GM12878 (cell line): ENCODE data around the gene THRB. TPM values are rescaled to one million over a fixed set of nuclear protein-coding genes. Genes with fewer than 3 reads are reported as not detected.

Experiments
- ATAC-seq: fragments of 200-7000 bp; cut with Tn5 transposase; 3 replicates; pipeline ENCODE4 v1.9.1; 2020; ENCODE audit warnings: mild to moderate bottlenecking, moderate library complexity
- BruUV-seq: library from RNA; stranded (reverse); fragments of 400-500 nt; replicated peaks from 2 replicates; lab custom pipeline; 2021; lab: Mats Ljungman, UMichigan
- CTCF ChIA-PET: fragments of 300-600 bp; sonication (Branson Sonifier 250); formaldehyde crosslinking; extraction: SDS; loops from one replicate; lab custom pipeline; 2021; ENCODE audit warnings: inconsistent platforms; lab: Yijun Ruan, JAX
- POLR2A ChIA-PET: fragments of 350-600 bp; formaldehyde crosslinking; extraction: SDS; loops from one replicate; lab custom pipeline; 2021; ENCODE audit warnings: inconsistent platforms; lab: Charles Lee
- RAD21 ChIA-PET: fragments of 300-600 bp; sonication (Branson Sonifier 250); formaldehyde crosslinking; loops from one replicate; lab custom pipeline; 2023; ENCODE audit warnings: antibody characterized with exemption; ENCODE audit not compliant: unreplicated experiment; lab: Charles Lee
- SMC1A ChIA-PET: fragments of 300-600 bp; sonication (Branson Sonifier 250); formaldehyde crosslinking; loops from one replicate; lab custom pipeline; 2023; ENCODE audit not compliant: unreplicated experiment, uncharacterized antibody; lab: Charles Lee
- DNase-seq: peaks from one replicate; pipeline ENCODE4 v3.0.0-alpha.2; 2011; ENCODE audit warnings: low read depth, low spot score
- FAIRE-seq: peaks from 3 replicates; lab custom pipeline; 2011; peaks lifted over from hg19 to GRCh38; lab: Jason Lieb, UNC
- H2AFZ ChIP-seq: 2 replicates; pipeline ENCODE4 v1.6.0; 2011; ENCODE audit warnings: low read depth, low read length, control low read depth; ENCODE audit not compliant: control insufficient read depth
- H3K27ac ChIP-seq: 2 replicates; pipeline ENCODE4 v1.5.1; 2011; ENCODE audit warnings: control low read depth; ENCODE audit not compliant: control insufficient read depth, insufficient read depth
- H3K27me3 ChIP-seq, 2 experiments: replicated peaks in 1 of 2; 2 replicates each; pipeline versions ENCODE4 v1.6.0 to v1.6.1; 2011; ENCODE audit warnings: low read length in 1 of 2; ENCODE audit not compliant: control insufficient read depth in 2 of 2, insufficient read depth in 2 of 2
- H3K36me3 ChIP-seq, 2 experiments: 2 replicates each; pipeline ENCODE4 v1.5.1; 2011; ENCODE audit warnings: low read length in 1 of 2; ENCODE audit not compliant: control insufficient read depth in 2 of 2, insufficient read depth in 2 of 2
- H3K4me1 ChIP-seq: 2 replicates; pipeline ENCODE4 v1.6.1; 2011; ENCODE audit warnings: mild to moderate bottlenecking, low read length, moderate library complexity, mixed read lengths; ENCODE audit not compliant: control insufficient read depth, insufficient read depth
- H3K4me2 ChIP-seq: 2 replicates; pipeline ENCODE4 v1.6.0; 2011; ENCODE audit warnings: control low read depth; ENCODE audit not compliant: control insufficient read depth, insufficient read depth
- H3K4me3 ChIP-seq: fragments of 200-600 bp; sonication (generic); 2 replicates; pipeline ENCODE4 v1.5.1; 2016
- H3K79me2 ChIP-seq: 2 replicates; pipeline ENCODE4 v1.6.0; 2011; ENCODE audit warnings: low read length; ENCODE audit not compliant: control insufficient read depth, insufficient read depth
- H3K9ac ChIP-seq: 2 replicates; pipeline ENCODE4 v1.8.0; 2011; ENCODE audit warnings: low read length, control low read depth, mixed read lengths; ENCODE audit not compliant: control insufficient read depth, insufficient read depth
- H3K9me3 ChIP-seq: replicated peaks from 3 replicates; pipeline ENCODE4 v1.5.1; 2011; ENCODE audit warnings: mild to moderate bottlenecking, low read length; ENCODE audit not compliant: control insufficient read depth, insufficient read depth
- H4K20me1 ChIP-seq: 2 replicates; pipeline ENCODE4 v1.6.0; 2011; ENCODE audit not compliant: control insufficient read depth, insufficient read depth
- ASH2L ChIP-seq: fragments of 300-600, 200-600 bp; sonication (generic); IDR thresholded peaks from 2 replicates; pipeline ENCODE4 v1.6.1; 2017; ENCODE audit warnings: low read depth, mild to moderate bottlenecking, borderline replicate concordance
- ATF7 ChIP-seq: fragments of 450-650 bp; IDR thresholded peaks from 2 replicates; pipeline ENCODE4 v1.6.1; 2016; ENCODE audit warnings: low read depth, mild to moderate bottlenecking
- BHLHE40 ChIP-seq, 2 experiments: fragments of 450-650 bp in 1 of 2; IDR thresholded peaks; 2 replicates each; pipeline ENCODE4 v1.6.1; 2011 to 2017; ENCODE audit warnings: low read depth in 2 of 2, borderline replicate concordance in 1 of 2, improper control_type of control experiment in 1 of 2, low read length in 1 of 2, mild to moderate bottlenecking in 1 of 2
- CHD4 ChIP-seq: fragments of 200-600 bp; sonication (generic); IDR thresholded peaks from 2 replicates; pipeline ENCODE4 v1.6.1; 2016; ENCODE audit warnings: mild to moderate bottlenecking
- EGR1 ChIP-seq, 2 experiments: IDR thresholded peaks; 1 replicate in 1 of 2; 2 replicates in 1 of 2; pipeline ENCODE4 v1.6.1; 2011 to 2012; ENCODE audit warnings: low read depth in 2 of 2, low read length in 2 of 2, borderline replicate concordance in 1 of 2, mild to moderate bottlenecking in 1 of 2, moderate library complexity in 1 of 2
- LARP7 ChIP-seq: fragments of 450-650 bp; IDR thresholded peaks from 2 replicates; pipeline ENCODE4 v1.6.1; 2017; ENCODE audit warnings: mild to moderate bottlenecking
- TBL1XR1 ChIP-seq: IDR thresholded peaks from 2 replicates; pipeline ENCODE4 v1.6.1; 2012; ENCODE audit warnings: low read depth, low read length, improper control_type of control experiment
- ZNF274 ChIP-seq: IDR thresholded peaks from one replicate; pipeline ENCODE4 v1.8.0; 2011; ENCODE audit not compliant: insufficient read length, insufficient read depth
- WGBS: methylation state at CpG from one replicate; pipeline ENCODE4 v1.1.6; 2016; ENCODE audit warnings: low lambda C conversion rate; ENCODE audit not compliant: insufficient replicate concordance, insufficient coverage; ENCODE audit errors: missing lambda C conversion rate; 5-methylcytosine and 5-hydroxymethylcytosine counted together
- in situ Hi-C: fragments of 300-500 bp; cut with MboI; formaldehyde crosslinking; loops from 9 replicates; pipeline ENCODE4 v1.14.3; 2018; ENCODE audit warnings: mixed read lengths
- intact Hi-C: fragments of 100-400 bp; cut with micrococcal nuclease; formaldehyde crosslinking; loops from one replicate; pipeline ENCODE4 v1.14.2; 2022; ENCODE audit not compliant: unreplicated experiment
- polyA plus RNA-seq, 11 experiments: library from polyadenylated mRNA; depleted of rRNA in 4 of 11; unstranded in 6 of 11; stranded (reverse) in 5 of 11; fragments of >200 nt; fragmentation: Nextera tagmentation in 4 of 11; fragmentation: Illumina TruSeq in 1 of 11; extraction: Ambion mirVana in 4 of 11; extraction: Trizol in 1 of 11; gene quantifications; 1 replicate in 1 of 11; 2 replicates in 10 of 11; pipeline versions ENCODE4 v1.2.1 to v1.2.3, GENCODE V29; 2011 to 2016; ENCODE audit warnings: inconsistent platforms in 2 of 11, missing spikeins in 2 of 11, low read depth in 1 of 11
- total RNA-seq, 4 experiments: library from RNA; depleted of rRNA in 3 of 4; stranded (reverse); fragments of >200 nt in 3 of 4; fragmentation: Illumina TruSeq in 1 of 4; extraction: Trizol in 1 of 4; gene quantifications; 2 replicates each; pipeline versions ENCODE4 v1.2.1 to v1.2.3, GENCODE V29; 2013 to 2021

The THRB gene
- total and polyA plus RNA-seq, 10 of the 15 experiments (the other 5 are each of a cell fraction or from before 2014, with no cell fraction given) = 0.05 TPM; not detected in 9

GRCh38 chr3:24255414-24255813 lies 239.2 kb downstream of the THRB start:
- no peaks in the 10 kb centered on the region for H3K36me3 ChIP-seq
- TF ChIP-seq EGR1 (IDR thresholded peaks at IDR 0.05; ENCODE audit: borderline replicate concordance in 1 of 2, low read depth in 2 of 2, low read length in 2 of 2) = no peak
- TF ChIP-seq, all 136 proteins: peak for 0
- POLR2A ChIA-PET = no interaction called here
- Histone ChIP-seq H4K20me1 (no peaks in the 10 kb centered on the region), H3K27ac (no peak overlapping the region), H3K9ac (no peak overlapping the region), H3K4me2 (no peak overlapping the region), H3K27me3 (no peaks in the 10 kb centered on the region), H3K4me3 (no peak overlapping the region), H2AFZ (no peak overlapping the region), H3K4me1 (no peaks in the 10 kb centered on the region), H3K9me3 (no peaks in the 10 kb centered on the region), H3K79me2 (no peaks in the 10 kb centered on the region)
- intact Hi-C loops = no loop called here
- CTCF ChIA-PET = interaction anchor here (3.0 kb wide), 1 partner anchor 9 kb away, joined by 13 read pairs; no protein-coding TSS in a partner anchor
- SMC1A ChIA-PET = no interaction called here
- ATAC-seq (no peak), DNase-seq (no peak), FAIRE-seq (no peak)
- RAD21 ChIA-PET = no interaction called here
- in situ Hi-C loops = no loop called here
- 0% methylated on average over 2 of the region's 2 CpGs for WGBS
- BruUV-seq = no TSS peak

GRCh38 chr3:24254649-24255048 lies 240.0 kb downstream of the THRB start:
- no peak for ATAC-seq
- intact Hi-C loops = no loop called here
- H4K20me1 ChIP-seq = no peaks in the 10 kb centered on the region
- no peaks in the 10 kb centered on the region for H3K79me2 ChIP-seq
- no peaks in the 10 kb centered on the region for H3K9me3 ChIP-seq
- no peaks in the 10 kb centered on the region for H3K27me3 ChIP-seq
- no peak overlapping the region for H3K4me2 ChIP-seq
- H3K4me3 ChIP-seq = no peak overlapping the region
- H3K9ac ChIP-seq = no peak overlapping the region
- H3K36me3 ChIP-seq = no peaks in the 10 kb centered on the region
- POLR2A ChIA-PET = no interaction called here
- no peak overlapping the region for H3K27ac ChIP-seq
- H2AFZ ChIP-seq = no peak overlapping the region
- TF ChIP-seq ZNF274 (no peak), CHD4 (no peak), ASH2L (no peak), BHLHE40 (IDR thresholded peaks at IDR 0.05; ENCODE audit: borderline replicate concordance in 1 of 2, low read depth in 2 of 2, low read length in 1 of 2) (no peak), TBL1XR1 (no peak), LARP7 (no peak), ATF7 (no peak)
- TF ChIP-seq, all 136 proteins: peak for 0
- ChIA-PET SMC1A (no interaction called here), CTCF (interaction anchor here (3.0 kb wide), 1 partner anchor 10 kb away, joined by 13 read pairs; no protein-coding TSS in a partner anchor), RAD21 (no interaction called here)
- BruUV-seq = no TSS peak
- FAIRE-seq = no peak
- no peak for DNase-seq
- 4% methylated on average over 1 of the region's 1 CpG for whole genome bisulfite sequencing
- no peaks in the 10 kb centered on the region for H3K4me1 ChIP-seq
- in situ Hi-C loops = no loop called here
